Testis (tissue), 2 donors: Measurements from ENCODE around the gene NCEH1.

Experiments used
- POLR2A ChIP-seq: fragments of 450-650 bp; IDR thresholded peaks from one replicate; pipeline ENCODE4 v1.6.1; 2017; ENCODE audit warnings: antibody characterized with exemption, mild to moderate bottlenecking, moderate library complexity
- TF ChIP-seq, protein P1 (sequence below), 3 experiments: fragments of 450-650 bp in 2 of 3; fragments of 200-600 bp in 1 of 3; sonication (generic) in 1 of 3; IDR thresholded peaks; one replicate each; pipeline ENCODE4 v1.5.1; 2016 to 2019; ENCODE audit warnings: antibody characterized with exemption in 3 of 3, mild to moderate bottlenecking in 2 of 3, moderate library complexity in 1 of 3

DNA sequence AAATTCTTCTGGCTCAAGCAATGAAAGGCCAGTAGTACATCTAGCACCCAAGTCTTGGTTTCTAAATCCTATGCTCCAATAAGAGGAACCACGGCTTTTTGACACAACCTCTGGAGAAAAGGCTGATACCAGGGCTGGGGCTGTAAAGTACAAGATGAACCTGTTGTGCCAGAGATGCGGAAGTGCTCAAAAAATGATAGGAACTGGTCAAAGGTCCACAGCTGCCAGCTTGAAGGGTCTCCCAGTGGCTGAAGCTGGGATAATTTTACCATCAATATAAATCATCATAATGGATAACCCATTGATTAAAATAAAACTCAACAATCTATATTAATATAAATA lies 558 bp upstream of the NCEH1 start:
- TF ChIP-seq, protein P1, sequence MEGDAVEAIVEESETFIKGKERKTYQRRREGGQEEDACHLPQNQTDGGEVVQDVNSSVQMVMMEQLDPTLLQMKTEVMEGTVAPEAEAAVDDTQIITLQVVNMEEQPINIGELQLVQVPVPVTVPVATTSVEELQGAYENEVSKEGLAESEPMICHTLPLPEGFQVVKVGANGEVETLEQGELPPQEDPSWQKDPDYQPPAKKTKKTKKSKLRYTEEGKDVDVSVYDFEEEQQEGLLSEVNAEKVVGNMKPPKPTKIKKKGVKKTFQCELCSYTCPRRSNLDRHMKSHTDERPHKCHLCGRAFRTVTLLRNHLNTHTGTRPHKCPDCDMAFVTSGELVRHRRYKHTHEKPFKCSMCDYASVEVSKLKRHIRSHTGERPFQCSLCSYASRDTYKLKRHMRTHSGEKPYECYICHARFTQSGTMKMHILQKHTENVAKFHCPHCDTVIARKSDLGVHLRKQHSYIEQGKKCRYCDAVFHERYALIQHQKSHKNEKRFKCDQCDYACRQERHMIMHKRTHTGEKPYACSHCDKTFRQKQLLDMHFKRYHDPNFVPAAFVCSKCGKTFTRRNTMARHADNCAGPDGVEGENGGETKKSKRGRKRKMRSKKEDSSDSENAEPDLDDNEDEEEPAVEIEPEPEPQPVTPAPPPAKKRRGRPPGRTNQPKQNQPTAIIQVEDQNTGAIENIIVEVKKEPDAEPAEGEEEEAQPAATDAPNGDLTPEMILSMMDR (IDR thresholded peaks at IDR 0.05): no peak
- TF ChIP-seq POLR2A: no peak
